Measurements from ENCODE around the gene MAP3K6. TPM values are rescaled to one million over a fixed set of nuclear protein-coding genes. Genes with fewer than 3 reads are reported as not detected.

MAP3K6 gene
- total and polyA plus RNA-seq, 2 of the 13 experiments (the other 11 are each of a cell fraction or from before 2014, with no cell fraction given) = 2.7 to 3.2 TPM

GRCh38 chr1:27348861-27349783 is 17.6 kb downstream of the MAP3K6 start (continued):
- TF ChIP-seq ZBTB38 (CRISPR knock-in tag; IDR thresholded peaks at IDR 0.05) (peak; percentile 55), FOXO1 (CRISPR knock-in tag; IDR thresholded peaks at IDR 0.05) (no peak), YY1 (IDR thresholded peaks at IDR 0.05; ENCODE audit: insufficient read depth, insufficient replicate concordance, low read depth, low read length) (peak; percentile 68), ZSCAN31 (CRISPR knock-in tag; IDR thresholded peaks at IDR 0.05; ENCODE audit: low read depth) (0 out of 2 replicates have a peak, but pooled peaks have one; percentile 49), RNF219 (CRISPR knock-in tag; IDR thresholded peaks at IDR 0.05) (no peak), ZFYVE20 (CRISPR knock-in tag; IDR thresholded peaks at IDR 0.05; ENCODE audit: borderline replicate concordance, low read depth) (no peak), ZNF142 (CRISPR knock-in tag; IDR thresholded peaks at IDR 0.05) (no peak)
- TF ChIP-seq, protein P1, sequence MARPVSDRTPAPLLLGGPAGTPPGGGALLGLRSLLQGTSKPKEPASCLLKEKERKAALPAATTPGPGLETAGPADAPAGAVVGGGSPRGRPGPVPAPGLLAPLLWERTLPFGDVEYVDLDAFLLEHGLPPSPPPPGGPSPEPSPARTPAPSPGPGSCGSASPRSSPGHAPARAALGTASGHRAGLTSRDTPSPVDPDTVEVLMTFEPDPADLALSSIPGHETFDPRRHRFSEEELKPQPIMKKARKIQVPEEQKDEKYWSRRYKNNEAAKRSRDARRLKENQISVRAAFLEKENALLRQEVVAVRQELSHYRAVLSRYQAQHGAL (CRISPR knock-in tag; IDR thresholded peaks at IDR 0.05; ENCODE audit: not compliant biosample characterization) = no peak
- TF ChIP-seq, protein P2, sequence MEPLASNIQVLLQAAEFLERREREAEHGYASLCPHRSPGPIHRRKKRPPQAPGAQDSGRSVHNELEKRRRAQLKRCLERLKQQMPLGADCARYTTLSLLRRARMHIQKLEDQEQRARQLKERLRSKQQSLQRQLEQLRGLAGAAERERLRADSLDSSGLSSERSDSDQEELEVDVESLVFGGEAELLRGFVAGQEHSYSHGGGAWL (CRISPR knock-in tag; IDR thresholded peaks at IDR 0.05) = no peak
